Measurements from ENCODE around the gene SULT1A3. TPM values are rescaled to one million over a fixed set of nuclear protein-coding genes. Genes with fewer than 3 reads are reported as not detected.

SULT1A3 gene
- 0.79 and 0.93 TPM in 2 replicates for total RNA-seq

GRCh38 chr16:30199049-30199448 lies at the start of gene SULT1A3:
TSS of gene SULT1A3 (plus strand) at chr16:30199255. CDS start at chr16:30200729, 1,474 bp downstream.

GRCh38 chr16:30183233-30184095 lies 15.6 kb upstream of the SULT1A3 start, which contains the start of gene CORO1A:
TSS of gene CORO1A (plus strand) at chr16:30183602. CDS start at chr16:30185210, 1,608 bp downstream.

GRCh38 chr16:30193615-30194014 lies 5.4 kb upstream of the SULT1A3 start, which contains the start of the genes BOLA2B and SLX1A:
TSS of gene BOLA2B (minus strand) at chr16:30193666. CDS start at chr16:30193595, 71 bp downstream.
TSS of gene SLX1A (plus strand) at chr16:30193875. CDS start at chr16:30194085, 210 bp downstream.

DNA sequence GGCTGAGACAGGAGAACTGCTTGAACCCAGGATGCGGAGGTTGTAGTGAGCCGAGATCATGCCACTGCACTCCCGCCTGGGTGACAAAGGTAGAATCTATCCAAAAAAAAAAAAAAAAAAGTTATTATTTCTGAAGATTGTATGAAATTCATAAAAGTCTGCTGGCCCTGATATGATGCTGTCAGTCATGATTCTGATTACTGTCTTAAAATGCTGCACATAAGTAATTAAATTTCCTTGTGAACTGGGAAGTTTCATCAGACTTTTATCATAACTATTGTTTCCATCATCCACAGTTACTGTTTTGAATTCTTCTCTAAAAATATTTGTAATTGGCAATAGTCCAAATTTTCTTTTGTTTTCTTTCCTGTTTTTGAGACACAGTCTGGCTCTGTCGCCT lies 49.3 kb downstream of the SULT1A3 start, which contains the start of gene NPIPB13:
NPIPB13 (minus strand) TSS at position 101 of the 400 bp plus-strand sequence. CDS start 2,906 bp downstream, outside the sequence.

Other genes starting within 250 kb of the SULT1A3 start
- gene TMEM219, start 237.2 kb upstream of the SULT1A3 start, total RNA-seq: 80.6 and 84.0 TPM in 2 replicates
- gene TAOK2, start 225.4 kb upstream of the SULT1A3 start, total RNA-seq: 49.4 and 60.4 TPM in 2 replicates
- gene HIRIP3, start 203.6 kb upstream of the SULT1A3 start, total RNA-seq: 10.3 and 11.8 TPM in 2 replicates
- 16.6 and 20.0 TPM in 2 replicates for gene INO80E, start 203.0 kb upstream of the SULT1A3 start, total RNA-seq
- gene DOC2A, start 188.2 kb upstream of the SULT1A3 start, total RNA-seq: 0.26 and 0.31 TPM in 2 replicates
- not detected in 2 replicates for gene C16orf92, start 176.1 kb upstream of the SULT1A3 start, total RNA-seq
- 0.19 and 0.40 TPM in 2 replicates for gene TLCD3B, start 168.0 kb upstream of the SULT1A3 start, total RNA-seq
- 439 and 543 TPM in 2 replicates for gene ALDOA, start 133.5 kb upstream of the SULT1A3 start, total RNA-seq
- gene PPP4C, start 123.3 kb upstream of the SULT1A3 start, total RNA-seq: 167 and 192 TPM in 2 replicates
- gene TBX6, start 107.3 kb upstream of the SULT1A3 start, total RNA-seq: 0.12 and 0.13 TPM in 2 replicates
- gene YPEL3, start 103.0 kb upstream of the SULT1A3 start, total RNA-seq: 8.5 and 14.8 TPM in 2 replicates
- 0.92 and 0.99 TPM in 2 replicates for gene GDPD3, start 85.7 kb upstream of the SULT1A3 start, total RNA-seq
- gene MAPK3, start 76.0 kb upstream of the SULT1A3 start, total RNA-seq: 41.0 and 51.9 TPM in 2 replicates
- gene CORO1A, start 15.7 kb upstream of the SULT1A3 start, total RNA-seq: 0.56 and 0.79 TPM in 2 replicates
- gene BOLA2B, start 5.6 kb upstream of the SULT1A3 start, total RNA-seq: 17.3 and 39.0 TPM in 2 replicates
- 10.4 and 14.7 TPM in 2 replicates for gene SLX1A, start 5.4 kb upstream of the SULT1A3 start, total RNA-seq
- gene NPIPB13, start 49.2 kb downstream of the SULT1A3 start, total RNA-seq: 0.26 and 0.93 TPM in 2 replicates
- 32.9 and 33.9 TPM in 2 replicates for gene CD2BP2, start 156.1 kb downstream of the SULT1A3 start, total RNA-seq
- gene TBC1D10B, start 171.2 kb downstream of the SULT1A3 start, total RNA-seq: 28.2 and 30.0 TPM in 2 replicates
- gene MYL11, start 175.5 kb downstream of the SULT1A3 start, total RNA-seq: 0.12 TPM in 1 of 2 replicates, not detected in the other
- gene SEPTIN1, start 183.3 kb downstream of the SULT1A3 start, total RNA-seq: 0.06 and 0.13 TPM in 2 replicates
- gene ZNF48, start 196.2 kb downstream of the SULT1A3 start, total RNA-seq: 5.5 and 5.8 TPM in 2 replicates
- 5.8 and 10.0 TPM in 2 replicates for gene ZNF771, start 208.4 kb downstream of the SULT1A3 start, total RNA-seq
- 11.5 and 19.7 TPM in 2 replicates for gene DCTPP1, start 230.8 kb downstream of the SULT1A3 start, total RNA-seq
- gene SEPHS2, start 246.6 kb downstream of the SULT1A3 start, total RNA-seq: 9.4 and 11.2 TPM in 2 replicates